Lung (tissue), 12 donors: ENCODE measurements around the gene TENM4. TPM values are rescaled to one million over a fixed set of nuclear protein-coding genes. Genes with fewer than 3 reads are reported as not detected.

ENCODE experiments used
- ATAC-seq: fragments of 200-7000 bp; cut with Tn5 transposase; one replicate; pipeline ENCODE4 v1.9.1; 2020; ENCODE audit warnings: moderate number of reproducible peaks; ENCODE audit not compliant: insufficient read depth, low FRiP score
- DNase-seq, 3 donors: peaks; one replicate each; pipeline ENCODE4 v3.0.0-alpha.2; 2013 to 2017
- H3K27ac ChIP-seq, 2 donors: one replicate each; pipeline ENCODE4 v1.5.1; 2013; ENCODE audit warnings: mild to moderate bottlenecking in 2 of 2, moderate library complexity in 2 of 2, control low read depth in 1 of 2, inconsistent platforms in 1 of 2, low read depth in 1 of 2, low read length in 1 of 2
- H3K27me3 ChIP-seq, 3 donors: one replicate each; pipeline ENCODE4 v1.5.1; 2013; ENCODE audit warnings: low read length in 2 of 3; ENCODE audit not compliant: control insufficient read depth in 3 of 3, insufficient read depth in 3 of 3
- H3K36me3 ChIP-seq, 4 donors: one replicate each; pipeline ENCODE4 v1.5.1; 2013; ENCODE audit warnings: low read length in 4 of 4, mild to moderate bottlenecking in 1 of 4, moderate library complexity in 1 of 4; ENCODE audit not compliant: control insufficient read depth in 4 of 4, insufficient read depth in 4 of 4
- H3K4me1 ChIP-seq, 5 donors: one replicate each; pipeline ENCODE4 v1.5.1; 2013; ENCODE audit warnings: low read length in 5 of 5, mild to moderate bottlenecking in 2 of 5, moderate library complexity in 1 of 5; ENCODE audit not compliant: control insufficient read depth in 5 of 5, insufficient read depth in 5 of 5
- H3K4me3 ChIP-seq: one replicate; pipeline ENCODE4 v1.5.1; 2013; ENCODE audit warnings: mild to moderate bottlenecking, control low read depth, moderate library complexity
- H3K9ac ChIP-seq, 2 donors: one replicate each; pipeline ENCODE4 v1.5.1; 2013; ENCODE audit warnings: low read length in 2 of 2, control low read depth in 1 of 2; ENCODE audit not compliant: insufficient read depth in 1 of 2
- H3K9me3 ChIP-seq, 4 donors: one replicate each; pipeline ENCODE4 v1.5.1; 2013; ENCODE audit warnings: low read length in 3 of 4, mild to moderate bottlenecking in 1 of 4, moderate library complexity in 1 of 4; ENCODE audit not compliant: control insufficient read depth in 4 of 4, insufficient read depth in 3 of 4
- WGBS, 2 donors: extraction: QIAGEN DNeasy Blood & Tissue Kit; methylation state at CpG; one replicate each; pipeline ENCODE4 v1.1.7; 2013; 5-methylcytosine and 5-hydroxymethylcytosine counted together
- polyA plus RNA-seq, 2 donors: library from polyadenylated mRNA; stranded (reverse); fragments of 200-250 nt; gene quantifications; one replicate each; pipeline ENCODE4 v1.2.1, GENCODE V29; 2013
- total RNA-seq, 2 donors: library from RNA; depleted of rRNA in 1 of 2; stranded (reverse); fragments of >200 nt in 1 of 2; gene quantifications; one replicate each; pipeline ENCODE4 v1.2.1, GENCODE V29; 2014 to 2021
- TF ChIP-seq, protein P1 (sequence below): IDR thresholded peaks from 2 replicates; pipeline ENCODE4 v1.5.1; 2012; ENCODE audit warnings: mild to moderate bottlenecking; ENCODE audit errors: control extremely low read depth, extremely low read depth
- donor health status: control.
- donor health status: control.
- donor health status: Bipolar disorder and iron deficiency.
- donor health status: healthy.
- donor health status: DM: yes; HTN: yes; CAD: no.

Gene TENM4
- total and polyA plus RNA-seq, 4 donors: 0.28 to 16.4 (median 3.2) TPM

DNA sequence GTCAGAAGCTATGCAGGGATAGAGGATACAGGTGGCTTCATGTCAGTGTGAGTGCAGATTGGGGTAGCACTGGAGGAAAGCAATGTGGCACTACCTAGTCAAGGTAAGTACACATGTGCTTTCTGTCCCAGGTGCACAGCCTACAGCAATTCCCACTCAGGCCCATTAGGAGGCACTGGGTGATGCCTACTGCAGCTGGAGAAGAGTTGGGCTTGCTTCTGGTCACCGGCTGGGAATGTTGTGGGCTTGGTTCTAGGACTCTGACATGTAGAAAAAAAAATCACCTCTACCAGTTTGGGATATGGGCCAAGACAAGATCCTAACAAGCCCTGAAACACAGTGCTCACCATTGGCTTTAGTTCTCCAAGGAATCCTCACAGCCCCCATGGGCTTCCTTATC, 69.7 kb downstream of the TENM4 start:
- no peaks in the 10 kb centered on the region for H3K9me3 ChIP-seq
- ATAC-seq: no peak
- H3K4me3 ChIP-seq: no peak overlapping the region
- H3K27me3 ChIP-seq: peaks cover 0 to 4% (median 0%) of the 10 kb centered on the region in 3 donors
- no peak overlapping the region for H3K27ac ChIP-seq
- H3K4me1 ChIP-seq: peaks cover 0 to 2% (median 0%) of the 10 kb centered on the region in 5 donors
- 45 to 59% methylated on average over 1 of the region's 1 CpG for WGBS, 2 donors
- DNase-seq: no peak
- H3K36me3 ChIP-seq: no peaks in the 10 kb centered on the region
- no peak overlapping the region for H3K9ac ChIP-seq
- TF ChIP-seq, protein P1, sequence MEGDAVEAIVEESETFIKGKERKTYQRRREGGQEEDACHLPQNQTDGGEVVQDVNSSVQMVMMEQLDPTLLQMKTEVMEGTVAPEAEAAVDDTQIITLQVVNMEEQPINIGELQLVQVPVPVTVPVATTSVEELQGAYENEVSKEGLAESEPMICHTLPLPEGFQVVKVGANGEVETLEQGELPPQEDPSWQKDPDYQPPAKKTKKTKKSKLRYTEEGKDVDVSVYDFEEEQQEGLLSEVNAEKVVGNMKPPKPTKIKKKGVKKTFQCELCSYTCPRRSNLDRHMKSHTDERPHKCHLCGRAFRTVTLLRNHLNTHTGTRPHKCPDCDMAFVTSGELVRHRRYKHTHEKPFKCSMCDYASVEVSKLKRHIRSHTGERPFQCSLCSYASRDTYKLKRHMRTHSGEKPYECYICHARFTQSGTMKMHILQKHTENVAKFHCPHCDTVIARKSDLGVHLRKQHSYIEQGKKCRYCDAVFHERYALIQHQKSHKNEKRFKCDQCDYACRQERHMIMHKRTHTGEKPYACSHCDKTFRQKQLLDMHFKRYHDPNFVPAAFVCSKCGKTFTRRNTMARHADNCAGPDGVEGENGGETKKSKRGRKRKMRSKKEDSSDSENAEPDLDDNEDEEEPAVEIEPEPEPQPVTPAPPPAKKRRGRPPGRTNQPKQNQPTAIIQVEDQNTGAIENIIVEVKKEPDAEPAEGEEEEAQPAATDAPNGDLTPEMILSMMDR: no peak

DNA sequence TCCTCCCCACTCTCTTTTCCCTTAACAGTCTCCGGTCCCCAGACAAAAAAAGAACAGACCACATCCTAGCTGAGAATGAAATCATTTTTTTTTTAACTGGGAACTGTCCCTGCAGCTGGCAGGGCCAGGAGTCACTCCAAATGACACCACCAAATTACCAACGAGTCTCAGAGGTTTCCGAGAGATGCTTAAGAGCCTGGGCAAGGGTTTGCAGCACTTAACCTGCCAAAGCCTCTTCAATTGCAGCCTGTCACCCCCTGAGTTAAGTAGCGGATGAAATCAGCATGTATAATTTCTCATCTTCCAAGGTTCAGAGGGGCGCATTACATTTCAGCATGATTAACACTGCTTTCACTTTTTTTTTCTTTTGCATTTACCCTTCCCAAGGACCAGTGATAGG, 71.8 kb downstream of the TENM4 start:
- Histone ChIP-seq H3K4me3 (no peak overlapping the region), H3K36me3 (no peaks in the 10 kb centered on the region), H3K4me1 (peaks cover 0 to 2% (median 0%) of the 10 kb centered on the region in 5 donors), H3K9me3 (peaks cover 0 to 3% (median 0%) of the 10 kb centered on the region in 4 donors), H3K9ac (no peak overlapping the region), H3K27me3 (peaks cover 0 to 4% (median 0%) of the 10 kb centered on the region in 3 donors), H3K27ac (no peak overlapping the region)
- TF ChIP-seq, protein P1: no peak
- WGBS, 2 donors: 70 to 79% methylated on average over 5 of the region's 5 CpGs
- DNase-seq: no peak
- no peak for ATAC-seq

DNA sequence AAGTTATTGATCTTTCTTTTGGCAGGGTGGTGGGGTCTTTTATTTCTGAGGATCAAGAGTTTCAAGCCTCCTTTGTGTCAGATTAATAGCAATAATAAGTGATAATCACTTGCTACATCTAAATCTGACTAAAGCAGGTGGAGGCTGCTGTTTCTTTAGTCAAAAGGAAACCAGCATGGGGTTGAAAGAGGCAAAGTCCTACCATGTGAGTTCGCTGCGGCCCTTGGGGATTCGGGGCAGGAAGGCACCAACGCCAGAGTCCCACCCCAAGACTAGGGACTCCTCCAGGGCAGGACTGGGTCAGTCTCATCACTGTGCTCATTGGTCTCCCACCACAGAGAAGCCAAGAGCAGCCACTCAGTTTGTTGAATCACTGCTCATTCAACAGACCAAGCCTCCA, 73.0 kb downstream of the TENM4 start:
- H3K9ac ChIP-seq: no peak overlapping the region
- DNase-seq: no peak
- no peak overlapping the region for H3K4me3 ChIP-seq
- peaks cover 0 to 4% (median 0%) of the 10 kb centered on the region in 3 donors for H3K27me3 ChIP-seq
- H3K27ac ChIP-seq: no peak overlapping the region
- no peak for ATAC-seq
- peaks cover 0 to 3% (median 0%) of the 10 kb centered on the region in 4 donors for H3K9me3 ChIP-seq
- WGBS, 2 donors: 77 to 87% methylated on average over 4 of the region's 4 CpGs
- H3K4me1 ChIP-seq: peaks cover 0 to 2% (median 0%) of the 10 kb centered on the region in 5 donors
- TF ChIP-seq, protein P1: no peak
- H3K36me3 ChIP-seq: no peaks in the 10 kb centered on the region

DNA sequence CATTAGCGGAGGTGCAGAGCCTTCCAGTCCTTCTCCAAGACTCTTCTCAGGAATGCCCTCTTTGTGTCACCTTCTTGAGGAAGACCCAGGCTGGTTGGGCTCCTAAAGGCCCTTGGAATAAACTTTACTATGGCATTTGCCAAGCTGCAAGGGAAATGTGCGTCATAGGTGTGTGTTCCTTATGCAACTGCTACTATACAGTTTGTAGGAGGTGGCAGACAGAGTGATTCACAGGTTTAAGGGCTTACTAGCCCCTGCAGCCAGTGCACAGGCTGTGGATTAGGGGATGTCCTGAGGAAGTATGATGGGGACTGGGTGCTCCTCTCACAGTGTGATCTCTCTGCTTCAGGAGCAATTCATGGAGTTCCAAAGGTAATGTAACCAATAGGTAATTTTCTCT, 74.6 kb downstream of the TENM4 start:
- H3K9ac ChIP-seq: no peak overlapping the region
- no peak overlapping the region for H3K27ac ChIP-seq
- DNase-seq: no peak
- H3K36me3 ChIP-seq: no peaks in the 10 kb centered on the region
- peaks cover 0 to 2% (median 0%) of the 10 kb centered on the region in 5 donors for H3K4me1 ChIP-seq
- H3K9me3 ChIP-seq: peaks cover 0 to 3% (median 0%) of the 10 kb centered on the region in 4 donors
- ATAC-seq: no peak
- WGBS, 2 donors: 90 to 93% methylated on average over 2 of the region's 2 CpGs
- H3K4me3 ChIP-seq: no peak overlapping the region
- no peaks in the 10 kb centered on the region for H3K27me3 ChIP-seq
- TF ChIP-seq, protein P1: no peak
